Epithelial cell of esophagus (primary cell): ENCODE data around the gene CRAMP1.

ENCODE experiments used
- DNase-seq: peaks from one replicate; pipeline ENCODE4 v3.0.0; 2010; ENCODE audit warnings: low read depth
- H3K4me3 ChIP-seq: 2 replicates; pipeline ENCODE4 v1.5.1; 2011; ENCODE audit warnings: mild to moderate bottlenecking, low read length, control low read depth
- CTCF ChIP-seq: IDR thresholded peaks from 2 replicates; pipeline ENCODE4 v1.5.1; 2011; ENCODE audit warnings: low read depth, mild to moderate bottlenecking, low read length, control low read depth, inconsistent platforms; ENCODE audit not compliant: insufficient read depth; ENCODE audit errors: missing control alignments

CRAMP1 gene

GRCh38 chr16:1661826-1662225, 49.7 kb downstream of the CRAMP1 start:
- no peak for DNase-seq
- no peak for TF ChIP-seq CTCF
- H3K4me3 ChIP-seq: no peak overlapping the region

- no peak for TF ChIP-seq CTCF
- no peak overlapping the region for H3K4me3 ChIP-seq
- no peak for DNase-seq
These were observed 50.4 kb downstream of the CRAMP1 start for GRCh38 chr16:1662543-1662942.

- TF ChIP-seq CTCF: no peak
- H3K4me3 ChIP-seq: no peak overlapping the region
These were observed 53.7 kb downstream of the CRAMP1 start for GRCh38 chr16:1665829-1666228.

GRCh38 chr16:1666316-1666715, 54.2 kb downstream of the CRAMP1 start:
- TF ChIP-seq CTCF: no peak
- no peak overlapping the region for H3K4me3 ChIP-seq
- no peak for DNase-seq

More at GRCh38 chr16:1665829-1666228, 53.7 kb downstream of the CRAMP1 start:
- no peak for DNase-seq

GRCh38 chr16:1667271-1667670, 55.1 kb downstream of the CRAMP1 start:
- DNase-seq: no peak
- peak; percentile 10 for TF ChIP-seq CTCF
- no peak overlapping the region for H3K4me3 ChIP-seq

GRCh38 chr16:1667916-1668315, 55.8 kb downstream of the CRAMP1 start:
- H3K4me3 ChIP-seq: no peak overlapping the region
- no peak for DNase-seq
- TF ChIP-seq CTCF: no peak

- TF ChIP-seq CTCF: no peak
These were observed 56.6 kb downstream of the CRAMP1 start for GRCh38 chr16:1668612-1669319.

More at GRCh38 chr16:1668612-1669319, 56.6 kb downstream of the CRAMP1 start:
- no peak for DNase-seq
- no peak overlapping the region for H3K4me3 ChIP-seq
